SK-N-MC (cell line): ENCODE data around the gene SOX10.

Source experiments
- DNase-seq: peaks from one replicate; pipeline ENCODE4 v3.0.0-alpha.2; 2011; ENCODE audit warnings: low read depth, low spot score
- H3K27ac ChIP-seq: fragments of 200-600 bp; sonication (generic); 2 replicates; pipeline ENCODE4 v1.5.1; 2016; ENCODE audit warnings: mixed run types
- H3K36me3 ChIP-seq: fragments of 200-600 bp; sonication (generic); 2 replicates; pipeline ENCODE4 v1.6.1; 2017; ENCODE audit warnings: antibody characterized with exemption, low read length, mixed read lengths; ENCODE audit not compliant: insufficient read depth
- H3K4me3 ChIP-seq: fragments of 200-600 bp; sonication (generic); 2 replicates; pipeline ENCODE4 v1.5.1; 2016
- H3K9ac ChIP-seq: fragments of 200-600 bp; sonication (generic); 2 replicates; pipeline ENCODE4 v1.8.0; 2017; ENCODE audit warnings: mixed run types, mixed read lengths; ENCODE audit not compliant: insufficient read length
- H3K9me3 ChIP-seq: fragments of 200-600 bp; sonication (generic); 2 replicates; pipeline ENCODE4 v1.6.1; 2017; ENCODE audit warnings: low read depth, mild to moderate bottlenecking, antibody characterized with exemption, low read length, moderate library complexity, mixed read lengths
- EZH2 ChIP-seq: fragments of 200-600 bp; sonication (generic); IDR thresholded peaks from one replicate; pipeline ENCODE4 v1.6.1; 2017; ENCODE audit warnings: antibody characterized with exemption
- FOXP2 ChIP-seq: optimal IDR thresholded peaks from 2 replicates; pipeline ENCODE3; 2011; ENCODE audit warnings: mild to moderate bottlenecking, moderate library complexity; ENCODE audit not compliant: insufficient read depth; ENCODE audit errors: extremely low read length, control extremely low read depth
- POLR2AphosphoS5 ChIP-seq: IDR thresholded peaks from 2 replicates; pipeline ENCODE4 v1.6.1; 2012; ENCODE audit warnings: mild to moderate bottlenecking, low read depth, low read length, borderline replicate concordance

SOX10 gene

GRCh38 chr22:37983860-37984791 lies at the start of gene SOX10:
SOX10 (minus strand) TSS chr22:37984555; CDS start chr22:37983784, 771 bp downstream.
- Histone ChIP-seq H3K9me3 (no peaks in the 10 kb centered on the region), H3K9ac (no peak within 1 kb of the TSS), H3K4me3 (no peak within 1 kb of the TSS), H3K36me3 (no peaks in the 10 kb centered on the region), H3K27ac (no peak within 1 kb of the TSS)
- DNase-seq: no peak
- TF ChIP-seq FOXP2 (no peak), POLR2AphosphoS5 (no peak), EZH2 (no peak)

DNA sequence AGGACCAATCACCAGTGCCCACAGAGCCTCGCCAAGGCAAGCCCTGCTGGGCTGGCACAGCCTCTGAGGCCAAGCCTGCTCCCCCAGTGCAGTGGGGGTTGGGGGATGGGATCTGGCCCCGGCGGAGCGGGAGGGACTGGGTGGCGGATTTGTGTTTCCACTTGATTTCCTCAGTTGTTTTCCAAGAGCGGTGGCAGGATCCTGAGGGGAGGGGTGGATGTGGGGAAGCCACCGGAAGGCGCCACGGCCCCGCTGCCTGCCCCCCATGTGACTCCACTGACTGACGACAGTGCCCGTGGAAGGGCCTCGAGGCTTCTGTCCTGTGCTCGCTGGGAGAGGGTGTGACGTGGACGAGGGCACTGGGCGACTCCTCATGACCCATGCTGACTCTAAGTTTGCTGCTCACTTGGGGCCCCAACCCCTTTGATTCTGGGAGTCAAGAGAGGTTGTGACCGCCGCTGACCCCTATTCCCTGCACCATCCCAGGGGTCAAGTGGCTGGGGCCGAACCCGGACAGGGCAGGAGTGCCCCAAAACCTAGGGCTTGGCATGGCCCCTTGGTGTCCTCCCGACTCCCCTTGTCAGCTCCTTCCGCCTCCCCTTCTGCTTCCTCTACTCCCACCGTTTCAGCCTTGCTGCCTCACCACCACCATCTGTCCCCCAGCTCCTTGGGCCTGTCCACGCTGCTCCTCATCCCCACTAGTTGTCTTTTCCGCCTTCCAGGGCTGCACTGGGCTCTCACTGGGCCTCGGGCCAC lies 49.3 kb upstream of the SOX10 start:
- H3K27ac ChIP-seq: no peak overlapping the region
- no peaks in the 10 kb centered on the region for H3K9me3 ChIP-seq
- no peak overlapping the region for H3K4me3 ChIP-seq
- no peak overlapping the region for H3K9ac ChIP-seq
- TF ChIP-seq FOXP2 (no peak), EZH2 (no peak), POLR2AphosphoS5 (no peak)
- no peak for DNase-seq
- H3K36me3 ChIP-seq: no peaks in the 10 kb centered on the region

- Histone ChIP-seq H3K4me3 (no peak overlapping the region), H3K27ac (no peak overlapping the region), H3K9me3 (no peaks in the 10 kb centered on the region), H3K36me3 (no peaks in the 10 kb centered on the region), H3K9ac (no peak overlapping the region)
- TF ChIP-seq FOXP2 (no peak), POLR2AphosphoS5 (no peak), EZH2 (no peak)
- no peak for DNase-seq
Observed at GRCh38 chr22:38032681-38033521, 48.5 kb upstream of the SOX10 start.

- no peak overlapping the region for H3K9ac ChIP-seq
- H3K27ac ChIP-seq: no peak overlapping the region
- H3K4me3 ChIP-seq: no peak overlapping the region
- no peaks in the 10 kb centered on the region for H3K36me3 ChIP-seq
- H3K9me3 ChIP-seq: no peaks in the 10 kb centered on the region
- no peak for DNase-seq
- TF ChIP-seq POLR2AphosphoS5 (no peak), EZH2 (no peak), FOXP2 (no peak)
Observed at GRCh38 chr22:38031491-38031890, 47.1 kb upstream of the SOX10 start.

- no peaks in the 10 kb centered on the region for H3K36me3 ChIP-seq
- no peak for TF ChIP-seq POLR2AphosphoS5
- no peak for TF ChIP-seq FOXP2
- no peak for TF ChIP-seq EZH2
- no peak overlapping the region for H3K27ac ChIP-seq
- no peak overlapping the region for H3K4me3 ChIP-seq
- H3K9me3 ChIP-seq: no peaks in the 10 kb centered on the region
- no peak for DNase-seq
- H3K9ac ChIP-seq: no peak overlapping the region
Observed at GRCh38 chr22:38030311-38031133, 46.2 kb upstream of the SOX10 start.

GRCh38 chr22:38029901-38030300 lies 45.5 kb upstream of the SOX10 start:
- H3K9me3 ChIP-seq: no peaks in the 10 kb centered on the region
- no peak overlapping the region for H3K4me3 ChIP-seq
- no peaks in the 10 kb centered on the region for H3K36me3 ChIP-seq
- no peak for DNase-seq
- no peak overlapping the region for H3K9ac ChIP-seq
- no peak overlapping the region for H3K27ac ChIP-seq
- TF ChIP-seq EZH2: no peak
- no peak for TF ChIP-seq FOXP2
- no peak for TF ChIP-seq POLR2AphosphoS5

- DNase-seq: no peak
- Histone ChIP-seq H3K27ac (no peak overlapping the region), H3K36me3 (no peaks in the 10 kb centered on the region), H3K4me3 (no peak overlapping the region), H3K9me3 (no peaks in the 10 kb centered on the region), H3K9ac (no peak overlapping the region)
- TF ChIP-seq POLR2AphosphoS5 (no peak), EZH2 (no peak), FOXP2 (no peak)
Observed at GRCh38 chr22:38029370-38029769, 45.0 kb upstream of the SOX10 start.
